ENCODE results near the gene AUTS2. TPM values are rescaled to one million over a fixed set of nuclear protein-coding genes. Genes with fewer than 3 reads are reported as not detected.

AUTS2 gene
- polyA plus RNA-seq, 3 donors = 0.08 to 0.35 TPM; not detected in 1

DNA sequence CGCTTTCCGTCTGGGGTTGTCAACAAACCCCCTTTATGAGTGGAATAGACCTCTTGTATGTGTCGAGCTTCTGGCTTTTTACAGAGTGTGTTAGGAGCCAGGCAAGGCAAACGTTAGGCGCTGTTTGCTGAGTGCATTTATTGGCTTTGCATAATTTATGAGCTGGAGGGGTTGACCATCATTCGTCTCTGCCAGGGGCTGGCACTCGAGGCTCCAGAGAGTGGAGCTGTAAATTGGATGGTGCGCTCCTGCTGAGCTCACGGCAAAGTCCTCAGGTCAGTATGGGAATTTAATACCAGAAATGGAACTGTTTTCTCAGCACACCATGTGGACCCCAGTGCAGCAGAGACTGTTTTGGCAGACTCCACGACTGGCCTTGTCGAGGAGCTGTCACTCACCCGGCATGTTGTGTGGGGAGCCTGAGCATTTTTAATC is 834.3 kb downstream of the AUTS2 start:
- no peak overlapping the region for H2AFZ ChIP-seq (ENCODE audit: insufficient read depth, low read depth, low read length, poor library complexity, severe bottlenecking)
- H3K4me2 ChIP-seq (replicated peaks; ENCODE audit: extremely low read depth, low read length, poor library complexity, severe bottlenecking) = no peak overlapping the region
- no peaks in the 10 kb centered on the region for H3K79me2 ChIP-seq (ENCODE audit: insufficient read depth, low read length)
- no peaks in the 10 kb centered on the region for H4K20me1 ChIP-seq (ENCODE audit: insufficient read depth, low read length)
- H3K4me1 Mint-ChIP-seq = no peaks in the 10 kb centered on the region
- H3K9ac ChIP-seq (ENCODE audit: insufficient read depth, low read length, poor library complexity, severe bottlenecking) = no peak overlapping the region
- H3K27me3 Mint-ChIP-seq (ENCODE audit: low read depth in 3 of 3) = no peaks in the 10 kb centered on the region
- H3K36me3 Mint-ChIP-seq = no peaks in the 10 kb centered on the region
- H3K27ac Mint-ChIP-seq = no peak overlapping the region
- no peak overlapping the region for H3K4me3 Mint-ChIP-seq
- peaks cover 3 to 12% (median 8%) of the 10 kb centered on the region in 7 donors for H3K9me3 Mint-ChIP-seq
- intact Hi-C loops (cut with micrococcal nuclease) = no loop called here
- no peak overlapping the region for H3K27ac ChIP-seq (ENCODE audit: low read depth in 1 of 2, low read length in 2 of 2)
- no peak overlapping the region for H3K4me3 ChIP-seq (replicated peaks in 1 of 3; ENCODE audit: low read depth in 2 of 3, low read length in 3 of 3)
- H3K27me3 ChIP-seq (ENCODE audit: control insufficient read depth in 2 of 2, insufficient read depth in 2 of 2, low read length in 2 of 2) = no peaks in the 10 kb centered on the region
- peaks cover 0 to 7% of the 10 kb centered on the region in 2 donors for H3K9me3 ChIP-seq (replicated peaks in 1 of 2; ENCODE audit: control insufficient read depth in 1 of 2, insufficient read depth in 1 of 2, low read length in 2 of 2)
- H3K4me1 ChIP-seq (ENCODE audit: control insufficient read depth in 1 of 2, insufficient read depth in 2 of 2, low read length in 2 of 2) = no peaks in the 10 kb centered on the region
- WGBS (ENCODE audit: insufficient coverage) = 99% methylated on average over 10 of the region's 12 CpGs
- no peaks in the 10 kb centered on the region for H3K36me3 ChIP-seq (replicated peaks in 1 of 2; ENCODE audit: control insufficient read depth in 1 of 2, insufficient read depth in 2 of 2, low read length in 2 of 2)
- TF ChIP-seq, protein P1, sequence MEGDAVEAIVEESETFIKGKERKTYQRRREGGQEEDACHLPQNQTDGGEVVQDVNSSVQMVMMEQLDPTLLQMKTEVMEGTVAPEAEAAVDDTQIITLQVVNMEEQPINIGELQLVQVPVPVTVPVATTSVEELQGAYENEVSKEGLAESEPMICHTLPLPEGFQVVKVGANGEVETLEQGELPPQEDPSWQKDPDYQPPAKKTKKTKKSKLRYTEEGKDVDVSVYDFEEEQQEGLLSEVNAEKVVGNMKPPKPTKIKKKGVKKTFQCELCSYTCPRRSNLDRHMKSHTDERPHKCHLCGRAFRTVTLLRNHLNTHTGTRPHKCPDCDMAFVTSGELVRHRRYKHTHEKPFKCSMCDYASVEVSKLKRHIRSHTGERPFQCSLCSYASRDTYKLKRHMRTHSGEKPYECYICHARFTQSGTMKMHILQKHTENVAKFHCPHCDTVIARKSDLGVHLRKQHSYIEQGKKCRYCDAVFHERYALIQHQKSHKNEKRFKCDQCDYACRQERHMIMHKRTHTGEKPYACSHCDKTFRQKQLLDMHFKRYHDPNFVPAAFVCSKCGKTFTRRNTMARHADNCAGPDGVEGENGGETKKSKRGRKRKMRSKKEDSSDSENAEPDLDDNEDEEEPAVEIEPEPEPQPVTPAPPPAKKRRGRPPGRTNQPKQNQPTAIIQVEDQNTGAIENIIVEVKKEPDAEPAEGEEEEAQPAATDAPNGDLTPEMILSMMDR (IDR thresholded peaks at IDR 0.05) = no peak
- DNase-seq = no peak

DNA sequence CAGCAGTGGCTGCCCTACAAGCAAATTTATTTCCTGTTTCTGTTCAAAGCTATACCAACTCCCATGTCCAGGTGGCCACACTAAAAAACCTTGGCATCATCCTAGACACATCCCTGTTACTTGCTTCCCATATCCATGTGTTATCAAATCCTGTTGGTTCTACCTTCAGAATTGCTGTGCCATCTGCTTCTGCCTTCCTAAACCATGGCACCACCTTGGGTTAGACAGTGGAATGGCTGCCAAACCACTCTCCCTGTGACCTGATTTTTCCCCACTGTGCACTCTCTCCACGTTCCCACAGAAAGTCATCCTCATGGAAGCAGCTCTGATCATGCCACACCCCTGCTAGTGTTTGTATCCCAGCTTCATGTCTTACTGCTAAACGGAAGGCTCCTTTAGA is 836.1 kb downstream of the AUTS2 start:
- Histone ChIP-seq H3K36me3 (replicated peaks in 1 of 2; ENCODE audit: control insufficient read depth in 1 of 2, insufficient read depth in 2 of 2, low read length in 2 of 2) (no peaks in the 10 kb centered on the region), H2AFZ (ENCODE audit: insufficient read depth, low read depth, low read length, poor library complexity, severe bottlenecking) (no peak overlapping the region), H4K20me1 (ENCODE audit: insufficient read depth, low read length) (no peaks in the 10 kb centered on the region), H3K79me2 (ENCODE audit: insufficient read depth, low read length) (no peaks in the 10 kb centered on the region), H3K4me3 (replicated peaks in 1 of 3; ENCODE audit: low read depth in 2 of 3, low read length in 3 of 3) (no peak overlapping the region), H3K9me3 (replicated peaks in 1 of 2; ENCODE audit: control insufficient read depth in 1 of 2, insufficient read depth in 1 of 2, low read length in 2 of 2) (peaks cover 0 to 7% of the 10 kb centered on the region in 2 donors), H3K4me2 (replicated peaks; ENCODE audit: extremely low read depth, low read length, poor library complexity, severe bottlenecking) (no peak overlapping the region), H3K9ac (ENCODE audit: insufficient read depth, low read length, poor library complexity, severe bottlenecking) (no peak overlapping the region), H3K27ac (ENCODE audit: low read depth in 1 of 2, low read length in 2 of 2) (no peak overlapping the region), H3K4me1 (ENCODE audit: control insufficient read depth in 1 of 2, insufficient read depth in 2 of 2, low read length in 2 of 2) (no peaks in the 10 kb centered on the region), H3K27me3 (ENCODE audit: control insufficient read depth in 2 of 2, insufficient read depth in 2 of 2, low read length in 2 of 2) (no peaks in the 10 kb centered on the region)
- WGBS (ENCODE audit: insufficient coverage) = 100% methylated on average over 1 of the region's 2 CpGs
- no peak for DNase-seq
- Mint-ChIP-seq H3K27me3 (ENCODE audit: low read depth in 3 of 3) (no peaks in the 10 kb centered on the region), H3K27ac (no peak overlapping the region), H3K4me3 (no peak overlapping the region), H3K4me1 (no peaks in the 10 kb centered on the region), H3K9me3 (peaks cover 3 to 12% (median 8%) of the 10 kb centered on the region in 7 donors), H3K36me3 (no peaks in the 10 kb centered on the region)
- intact Hi-C loops (cut with micrococcal nuclease) = no loop called here
- TF ChIP-seq, protein P1 (IDR thresholded peaks at IDR 0.05) = no peak

All from CD14-positive monocyte (primary cell).